ENCODE data around the gene ARAP3.

Gene ARAP3

GRCh38 chr5:141691286-141691866 is 9.3 kb upstream of the ARAP3 start:
- no peak for DNase-seq (ENCODE audit: insufficient read length, low spot score)

DNA sequence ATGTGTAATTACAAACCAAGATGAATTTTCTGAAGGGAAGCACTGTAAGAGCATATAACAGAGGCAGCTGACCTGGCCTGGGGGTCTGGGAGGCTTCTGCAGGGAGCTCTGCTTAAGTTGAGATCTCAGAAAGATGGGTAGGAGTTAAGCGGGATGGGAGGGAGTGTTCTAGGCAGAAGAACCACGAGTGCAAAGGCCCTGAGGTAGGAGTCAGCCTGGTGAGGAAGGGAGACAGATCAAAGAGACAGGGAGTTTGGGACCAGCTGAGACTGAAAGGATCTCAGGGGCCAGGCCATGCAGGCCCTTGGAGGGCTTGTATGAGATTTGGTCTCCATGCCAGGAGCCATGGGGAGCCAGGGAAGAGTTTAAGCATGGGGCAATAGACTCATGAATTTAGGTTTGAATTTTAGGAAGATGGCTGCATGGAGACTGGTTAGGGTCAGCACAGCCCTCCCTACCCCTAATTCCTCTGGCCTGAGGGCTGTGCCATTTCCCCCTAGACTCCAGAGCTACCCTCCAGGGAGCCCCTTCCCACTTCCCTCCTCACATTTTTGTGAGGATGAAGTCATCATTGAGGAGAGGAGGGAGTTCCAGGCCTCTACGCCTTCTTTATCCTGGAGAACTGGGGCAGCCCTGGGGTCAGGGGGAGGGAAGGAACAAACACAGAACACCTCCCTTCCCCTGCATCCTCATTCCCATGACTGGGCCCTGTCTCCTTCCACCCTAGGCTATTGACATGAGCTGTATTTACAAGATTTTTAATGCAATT is 4.8 kb upstream of the ARAP3 start:
- no peak for DNase-seq (ENCODE audit: insufficient read length, low spot score)
- no peak for TF ChIP-seq POLR2A (IDR thresholded peaks at IDR 0.05; ENCODE audit: low read depth, low read length)
- TF ChIP-seq TAF1 (IDR thresholded peaks at IDR 0.05; ENCODE audit: low read depth, low read length): no peak
- no peak for TF ChIP-seq POU2F2 (IDR thresholded peaks at IDR 0.05; ENCODE audit: low read depth, low read length)
- no peak for TF ChIP-seq SPI1 (IDR thresholded peaks at IDR 0.05; ENCODE audit: low read depth, low read length)
- TF ChIP-seq PAX5 (IDR thresholded peaks at IDR 0.05; ENCODE audit: insufficient read depth, low read length, severe bottlenecking): no peak
- no peak for TF ChIP-seq POLR2AphosphoS5 (IDR thresholded peaks at IDR 0.05; ENCODE audit: low read depth, low read length)
- no peak for FAIRE-seq

More at GRCh38 chr5:141691286-141691866, 9.3 kb upstream of the ARAP3 start:
- TF ChIP-seq POLR2AphosphoS5 (IDR thresholded peaks at IDR 0.05; ENCODE audit: low read depth, low read length) (no peak), PAX5 (IDR thresholded peaks at IDR 0.05; ENCODE audit: insufficient read depth, low read length, severe bottlenecking) (no peak), POLR2A (IDR thresholded peaks at IDR 0.05; ENCODE audit: low read depth, low read length) (no peak), SPI1 (IDR thresholded peaks at IDR 0.05; ENCODE audit: low read depth, low read length) (no peak), POU2F2 (IDR thresholded peaks at IDR 0.05; ENCODE audit: low read depth, low read length) (no peak), TAF1 (IDR thresholded peaks at IDR 0.05; ENCODE audit: low read depth, low read length) (no peak)
- no peak for FAIRE-seq

DNA sequence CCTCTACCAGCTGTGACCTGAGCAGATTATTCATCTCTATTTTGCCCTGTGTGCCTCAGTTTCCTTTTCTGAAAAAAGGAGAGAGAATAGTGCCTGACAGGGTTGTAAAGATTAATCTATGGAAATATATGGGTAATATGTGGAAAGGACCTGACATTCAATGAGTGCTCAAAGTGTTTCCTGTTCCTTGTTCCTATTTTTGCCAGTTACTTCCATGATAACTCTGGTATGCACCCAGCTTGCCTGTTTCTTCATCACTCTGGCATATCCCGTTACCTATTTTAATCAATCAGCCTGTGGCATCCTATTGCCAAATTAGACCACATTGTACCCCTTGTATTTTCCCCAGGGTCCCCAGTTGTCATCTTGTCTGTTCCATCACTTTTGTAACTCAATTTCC is 3.6 kb upstream of the ARAP3 start:
- TF ChIP-seq SPI1 (IDR thresholded peaks at IDR 0.05; ENCODE audit: low read depth, low read length) (no peak), TAF1 (IDR thresholded peaks at IDR 0.05; ENCODE audit: low read depth, low read length) (no peak), POLR2A (IDR thresholded peaks at IDR 0.05; ENCODE audit: low read depth, low read length) (no peak), PAX5 (IDR thresholded peaks at IDR 0.05; ENCODE audit: insufficient read depth, low read length, severe bottlenecking) (no peak), POU2F2 (IDR thresholded peaks at IDR 0.05; ENCODE audit: low read depth, low read length) (no peak), POLR2AphosphoS5 (IDR thresholded peaks at IDR 0.05; ENCODE audit: low read depth, low read length) (no peak)
- no peak for DNase-seq (ENCODE audit: insufficient read length, low spot score)
- FAIRE-seq: no peak

- DNase-seq (ENCODE audit: insufficient read length, low spot score) (no peak), FAIRE-seq (no peak)
- TF ChIP-seq POU2F2 (IDR thresholded peaks at IDR 0.05; ENCODE audit: low read depth, low read length) (no peak), TAF1 (IDR thresholded peaks at IDR 0.05; ENCODE audit: low read depth, low read length) (no peak), POLR2AphosphoS5 (IDR thresholded peaks at IDR 0.05; ENCODE audit: low read depth, low read length) (no peak)
These were observed 1.6 kb upstream of the ARAP3 start for GRCh38 chr5:141683596-141684141.

GRCh38 chr5:141681295-141681694 is 735 bp downstream of the ARAP3 start:
- DNase-seq (ENCODE audit: insufficient read length, low spot score): no peak
- TF ChIP-seq SPI1 (IDR thresholded peaks at IDR 0.05; ENCODE audit: low read depth, low read length): no peak
- TF ChIP-seq POLR2AphosphoS5 (IDR thresholded peaks at IDR 0.05; ENCODE audit: low read depth, low read length): no peak
- TF ChIP-seq TAF1 (IDR thresholded peaks at IDR 0.05; ENCODE audit: low read depth, low read length): no peak
- TF ChIP-seq POU2F2 (IDR thresholded peaks at IDR 0.05; ENCODE audit: low read depth, low read length): no peak
- no peak for TF ChIP-seq POLR2A (IDR thresholded peaks at IDR 0.05; ENCODE audit: low read depth, low read length)
- TF ChIP-seq PAX5 (IDR thresholded peaks at IDR 0.05; ENCODE audit: insufficient read depth, low read length, severe bottlenecking): no peak

GRCh38 chr5:141680751-141681201 is 1.3 kb downstream of the ARAP3 start:
- no peak for TF ChIP-seq TAF1 (IDR thresholded peaks at IDR 0.05; ENCODE audit: low read depth, low read length)
- no peak for TF ChIP-seq POLR2A (IDR thresholded peaks at IDR 0.05; ENCODE audit: low read depth, low read length)
- no peak for TF ChIP-seq SPI1 (IDR thresholded peaks at IDR 0.05; ENCODE audit: low read depth, low read length)
- TF ChIP-seq PAX5 (IDR thresholded peaks at IDR 0.05; ENCODE audit: insufficient read depth, low read length, severe bottlenecking): no peak
- TF ChIP-seq POLR2AphosphoS5 (IDR thresholded peaks at IDR 0.05; ENCODE audit: low read depth, low read length): no peak
- DNase-seq (ENCODE audit: insufficient read length, low spot score) (no peak), FAIRE-seq (no peak)

More at GRCh38 chr5:141681295-141681694, 735 bp downstream of the ARAP3 start:
- FAIRE-seq: no peak

DNA sequence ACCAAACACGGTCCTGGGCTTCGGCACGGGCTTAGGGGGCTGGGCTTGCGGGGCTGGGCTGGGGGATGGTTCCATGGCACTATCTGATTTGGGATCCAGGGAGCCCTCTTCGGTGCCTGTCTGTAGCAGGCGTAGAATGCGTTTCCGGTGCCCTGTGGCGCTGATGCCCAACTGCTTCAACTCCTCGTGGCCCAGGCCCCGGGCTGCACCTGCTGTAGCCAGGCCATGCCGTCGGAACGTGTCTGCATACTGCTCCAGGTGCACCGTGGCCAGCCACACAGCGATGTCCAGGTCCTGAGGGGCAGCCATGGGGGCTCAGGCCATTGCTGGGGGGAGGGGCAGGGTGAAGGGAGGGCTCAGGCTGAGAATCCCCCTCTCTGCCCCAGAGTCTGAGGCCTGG is 1.9 kb downstream of the ARAP3 start:
- FAIRE-seq (no peak), DNase-seq (ENCODE audit: insufficient read length, low spot score) (no peak)
- no peak for TF ChIP-seq POU2F2 (IDR thresholded peaks at IDR 0.05; ENCODE audit: low read depth, low read length)
- no peak for TF ChIP-seq POLR2A (IDR thresholded peaks at IDR 0.05; ENCODE audit: low read depth, low read length)
- TF ChIP-seq PAX5 (IDR thresholded peaks at IDR 0.05; ENCODE audit: insufficient read depth, low read length, severe bottlenecking): no peak
- no peak for TF ChIP-seq TAF1 (IDR thresholded peaks at IDR 0.05; ENCODE audit: low read depth, low read length)
- no peak for TF ChIP-seq SPI1 (IDR thresholded peaks at IDR 0.05; ENCODE audit: low read depth, low read length)
- TF ChIP-seq POLR2AphosphoS5 (IDR thresholded peaks at IDR 0.05; ENCODE audit: low read depth, low read length): no peak

- TF ChIP-seq POU2F2 (IDR thresholded peaks at IDR 0.05; ENCODE audit: low read depth, low read length) (no peak), PAX5 (IDR thresholded peaks at IDR 0.05; ENCODE audit: insufficient read depth, low read length, severe bottlenecking) (no peak), POLR2AphosphoS5 (IDR thresholded peaks at IDR 0.05; ENCODE audit: low read depth, low read length) (no peak), SPI1 (IDR thresholded peaks at IDR 0.05; ENCODE audit: low read depth, low read length) (no peak), POLR2A (IDR thresholded peaks at IDR 0.05; ENCODE audit: low read depth, low read length) (no peak), TAF1 (IDR thresholded peaks at IDR 0.05; ENCODE audit: low read depth, low read length) (no peak)
- no peak for DNase-seq (ENCODE audit: insufficient read length, low spot score)
- no peak for FAIRE-seq
These were observed 4.6 kb downstream of the ARAP3 start for GRCh38 chr5:141677415-141677814.

- TF ChIP-seq POLR2A (IDR thresholded peaks at IDR 0.05; ENCODE audit: low read depth, low read length) (no peak), TAF1 (IDR thresholded peaks at IDR 0.05; ENCODE audit: low read depth, low read length) (no peak), PAX5 (IDR thresholded peaks at IDR 0.05; ENCODE audit: insufficient read depth, low read length, severe bottlenecking) (no peak), SPI1 (IDR thresholded peaks at IDR 0.05; ENCODE audit: low read depth, low read length) (no peak), POLR2AphosphoS5 (IDR thresholded peaks at IDR 0.05; ENCODE audit: low read depth, low read length) (no peak), POU2F2 (IDR thresholded peaks at IDR 0.05; ENCODE audit: low read depth, low read length) (no peak)
- FAIRE-seq: no peak
- no peak for DNase-seq (ENCODE audit: insufficient read length, low spot score)
These were observed 6.4 kb downstream of the ARAP3 start for GRCh38 chr5:141675672-141676071.
